Adrenal gland (tissue), 5 donors: Measurements from ENCODE around the gene DOCK3.

Experiments used
- POLR2A ChIP-seq, 2 donors: fragments of 450-650 bp; IDR thresholded peaks; one replicate each; pipeline ENCODE4 v1.6.1; 2017; ENCODE audit warnings: antibody characterized with exemption in 2 of 2, mild to moderate bottlenecking in 2 of 2, moderate library complexity in 1 of 2
- TF ChIP-seq, protein P1 (sequence below), 6 experiments: fragments of 450-650 bp in 4 of 6; fragments of 200-600 bp in 2 of 6; sonication (generic) in 1 of 6; IDR thresholded peaks; 1 replicate in 5 of 6; 2 replicates in 1 of 6; pipeline versions ENCODE4 v1.5.1 to v1.8.0; 2016 to 2021; ENCODE audit warnings: antibody characterized with exemption in 6 of 6, mild to moderate bottlenecking in 2 of 6, moderate library complexity in 1 of 6
- donor health status: DM: no; HTN: no; CAD: no.

DNA sequence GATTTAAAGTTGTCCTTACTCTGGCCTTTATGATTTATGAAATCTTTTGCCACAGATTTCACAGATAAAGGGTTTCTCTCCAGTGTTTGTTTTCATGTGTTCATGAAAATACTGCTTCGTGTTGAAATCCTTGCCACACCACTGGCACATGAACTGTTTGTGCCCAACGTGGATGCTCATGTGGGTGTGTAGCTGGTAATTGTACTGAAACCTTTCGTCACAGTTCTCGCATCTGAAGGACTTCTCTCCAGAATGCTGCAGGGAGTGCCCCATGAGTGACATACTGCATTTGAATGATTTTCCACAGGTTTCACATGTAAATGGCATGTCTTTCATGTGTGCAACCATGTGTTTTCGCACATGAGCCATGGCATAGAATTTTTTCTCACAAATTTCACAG, 111.9 kb downstream of the DOCK3 start:
- TF ChIP-seq, protein P1, sequence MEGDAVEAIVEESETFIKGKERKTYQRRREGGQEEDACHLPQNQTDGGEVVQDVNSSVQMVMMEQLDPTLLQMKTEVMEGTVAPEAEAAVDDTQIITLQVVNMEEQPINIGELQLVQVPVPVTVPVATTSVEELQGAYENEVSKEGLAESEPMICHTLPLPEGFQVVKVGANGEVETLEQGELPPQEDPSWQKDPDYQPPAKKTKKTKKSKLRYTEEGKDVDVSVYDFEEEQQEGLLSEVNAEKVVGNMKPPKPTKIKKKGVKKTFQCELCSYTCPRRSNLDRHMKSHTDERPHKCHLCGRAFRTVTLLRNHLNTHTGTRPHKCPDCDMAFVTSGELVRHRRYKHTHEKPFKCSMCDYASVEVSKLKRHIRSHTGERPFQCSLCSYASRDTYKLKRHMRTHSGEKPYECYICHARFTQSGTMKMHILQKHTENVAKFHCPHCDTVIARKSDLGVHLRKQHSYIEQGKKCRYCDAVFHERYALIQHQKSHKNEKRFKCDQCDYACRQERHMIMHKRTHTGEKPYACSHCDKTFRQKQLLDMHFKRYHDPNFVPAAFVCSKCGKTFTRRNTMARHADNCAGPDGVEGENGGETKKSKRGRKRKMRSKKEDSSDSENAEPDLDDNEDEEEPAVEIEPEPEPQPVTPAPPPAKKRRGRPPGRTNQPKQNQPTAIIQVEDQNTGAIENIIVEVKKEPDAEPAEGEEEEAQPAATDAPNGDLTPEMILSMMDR (IDR thresholded peaks at IDR 0.05), result no peak
- no peak for TF ChIP-seq POLR2A (IDR thresholded peaks at IDR 0.05)
